ENCODE data around the gene PCSK9. TPM values are rescaled to one million over a fixed set of nuclear protein-coding genes. Genes with fewer than 3 reads are reported as not detected.
"Not testable (repeated sequence)": the region's sequence is repeated elsewhere in the genome, so short reads cannot be mapped to it uniquely, and the experiment has no call there.

The PCSK9 gene
- total and polyA plus RNA-seq, 2 experiments from 2014 or later, result 23.5 to 31.4 TPM

GRCh38 chr1:55095095-55095494, 55.7 kb downstream of the PCSK9 start:
- Histone ChIP-seq H3K4me2 (no peak overlapping the region), H3K4me3 (no peak overlapping the region), H3K36me3 (replicated peaks; ENCODE audit: insufficient read depth, low read depth) (no peaks in the 10 kb centered on the region), H3K9me3 (ENCODE audit: low read depth) (no peaks in the 10 kb centered on the region), H3K27ac (no peak overlapping the region), H3K9me2 (replicated peaks; ENCODE audit: insufficient read depth) (no peaks in the 10 kb centered on the region), H3K4me1 (ENCODE audit: insufficient read depth) (no peaks in the 10 kb centered on the region), H4K20me1 (ENCODE audit: insufficient read depth, poor library complexity, severe bottlenecking) (no peaks in the 10 kb centered on the region), H3K27me3 (no peaks in the 10 kb centered on the region), H3K79me2 (no peaks in the 10 kb centered on the region), H2AFZ (no peak overlapping the region)
- DNase-seq (ENCODE audit: low spot score), result no peak
- TF ChIP-seq EZH2 (IDR thresholded peaks at IDR 0.05; ENCODE audit: borderline replicate concordance), result no peak
- WGBS (ENCODE audit: low lambda C conversion rate, missing lambda C conversion rate), result 97% methylated on average over 5 of the region's 5 CpGs

GRCh38 chr1:55103891-55104290, 64.5 kb downstream of the PCSK9 start:
- H3K4me1 ChIP-seq (ENCODE audit: insufficient read depth), result no peaks in the 10 kb centered on the region
- 87% methylated on average over 2 of the region's 2 CpGs for WGBS (ENCODE audit: low lambda C conversion rate, missing lambda C conversion rate)
- no peaks in the 10 kb centered on the region for H4K20me1 ChIP-seq (ENCODE audit: insufficient read depth, poor library complexity, severe bottlenecking)
- no peaks in the 10 kb centered on the region for H3K27me3 ChIP-seq
- no peak overlapping the region for H3K27ac ChIP-seq
- no peaks in the 10 kb centered on the region for H3K79me2 ChIP-seq
- H3K9me3 ChIP-seq (ENCODE audit: low read depth), result no peaks in the 10 kb centered on the region
- no peak overlapping the region for H3K4me2 ChIP-seq
- no peak for DNase-seq (ENCODE audit: low spot score)
- no peak overlapping the region for H2AFZ ChIP-seq
- no peaks in the 10 kb centered on the region for H3K36me3 ChIP-seq (replicated peaks; ENCODE audit: insufficient read depth, low read depth)
- no peak overlapping the region for H3K4me3 ChIP-seq
- no peaks in the 10 kb centered on the region for H3K9me2 ChIP-seq (replicated peaks; ENCODE audit: insufficient read depth)
- TF ChIP-seq EZH2 (IDR thresholded peaks at IDR 0.05; ENCODE audit: borderline replicate concordance), result no peak
- no peak for TF ChIP-seq CTCF (IDR thresholded peaks at IDR 0.05; ENCODE audit: poor library complexity)
- no peak for TF ChIP-seq EZH2phosphoT487 (IDR thresholded peaks at IDR 0.05; ENCODE audit: low read depth, severe bottlenecking, unreplicated experiment)

- WGBS (ENCODE audit: low lambda C conversion rate, missing lambda C conversion rate), result 88% methylated on average over 6 of the region's 6 CpGs
- no peak overlapping the region for H3K4me2 ChIP-seq
- no peaks in the 10 kb centered on the region for H3K27me3 ChIP-seq
- H3K79me2 ChIP-seq, result no peaks in the 10 kb centered on the region
- H2AFZ ChIP-seq, result no peak overlapping the region
- no peak overlapping the region for H3K27ac ChIP-seq
- no peak for DNase-seq (ENCODE audit: low spot score)
- no peaks in the 10 kb centered on the region for H3K4me1 ChIP-seq (ENCODE audit: insufficient read depth)
- TF ChIP-seq EZH2 (IDR thresholded peaks at IDR 0.05; ENCODE audit: borderline replicate concordance), result no peak
- no peak for TF ChIP-seq CTCF (IDR thresholded peaks at IDR 0.05; ENCODE audit: poor library complexity)
- no peak for TF ChIP-seq EZH2phosphoT487 (IDR thresholded peaks at IDR 0.05; ENCODE audit: low read depth, severe bottlenecking, unreplicated experiment)
- no peaks in the 10 kb centered on the region for H3K36me3 ChIP-seq (replicated peaks; ENCODE audit: insufficient read depth, low read depth)
- H3K4me3 ChIP-seq, result no peak overlapping the region
- H3K9me2 ChIP-seq (replicated peaks; ENCODE audit: insufficient read depth), result no peaks in the 10 kb centered on the region
- H3K9me3 ChIP-seq (ENCODE audit: low read depth), result no peaks in the 10 kb centered on the region
- H4K20me1 ChIP-seq (ENCODE audit: insufficient read depth, poor library complexity, severe bottlenecking), result no peaks in the 10 kb centered on the region
These were observed 67.8 kb downstream of the PCSK9 start for GRCh38 chr1:55107101-55107500.

GRCh38 chr1:55109005-55109404, 69.7 kb downstream of the PCSK9 start:
- not testable (repeated sequence) for H3K36me3 ChIP-seq (replicated peaks; ENCODE audit: insufficient read depth, low read depth); H3K27me3 ChIP-seq; H4K20me1 ChIP-seq (ENCODE audit: insufficient read depth, poor library complexity, severe bottlenecking); H3K79me2 ChIP-seq; H3K27ac ChIP-seq; H3K9me3 ChIP-seq (ENCODE audit: low read depth); DNase-seq (ENCODE audit: low spot score); H2AFZ ChIP-seq; H3K4me3 ChIP-seq; H3K9me2 ChIP-seq (replicated peaks; ENCODE audit: insufficient read depth); H3K4me2 ChIP-seq; H3K4me1 ChIP-seq (ENCODE audit: insufficient read depth)
- 97% methylated on average over 14 of the region's 14 CpGs for WGBS (ENCODE audit: low lambda C conversion rate, missing lambda C conversion rate)

Other genes starting within 250 kb of the PCSK9 start
- 8.1 and 8.5 TPM in 2 replicates for gene TTC22, start 238.2 kb upstream of the PCSK9 start, total RNA-seq
- gene TTC22, start 238.2 kb upstream of the PCSK9 start, polyA plus RNA-seq, result 7.8 and 9.0 TPM in 2 replicates
- 282 and 297 TPM in 2 replicates for gene DHCR24, start 152.4 kb upstream of the PCSK9 start, total RNA-seq
- gene DHCR24, start 152.4 kb upstream of the PCSK9 start, polyA plus RNA-seq, result 242 and 318 TPM in 2 replicates
- 0.90 TPM in 1 of 2 replicates, not detected in the other for gene TMEM61, start 58.9 kb upstream of the PCSK9 start, total RNA-seq
- gene TMEM61, start 58.9 kb upstream of the PCSK9 start, polyA plus RNA-seq, result 0.22 and 0.99 TPM in 2 replicates
- gene BSND, start 40.6 kb upstream of the PCSK9 start, total RNA-seq, result 0.23 TPM in 1 of 2 replicates, not detected in the other
- 0.18 and 0.21 TPM in 2 replicates for gene BSND, start 40.6 kb upstream of the PCSK9 start, polyA plus RNA-seq
- 41.9 and 45.2 TPM in 2 replicates for gene USP24, start 175.8 kb downstream of the PCSK9 start, total RNA-seq
- 9.3 and 10.8 TPM in 2 replicates for gene USP24, start 175.8 kb downstream of the PCSK9 start, polyA plus RNA-seq